ENCODE results near the gene LTO1.

- no peak for TF ChIP-seq POLR2A (IDR thresholded peaks at IDR 0.05)
- TF ChIP-seq, protein P1, sequence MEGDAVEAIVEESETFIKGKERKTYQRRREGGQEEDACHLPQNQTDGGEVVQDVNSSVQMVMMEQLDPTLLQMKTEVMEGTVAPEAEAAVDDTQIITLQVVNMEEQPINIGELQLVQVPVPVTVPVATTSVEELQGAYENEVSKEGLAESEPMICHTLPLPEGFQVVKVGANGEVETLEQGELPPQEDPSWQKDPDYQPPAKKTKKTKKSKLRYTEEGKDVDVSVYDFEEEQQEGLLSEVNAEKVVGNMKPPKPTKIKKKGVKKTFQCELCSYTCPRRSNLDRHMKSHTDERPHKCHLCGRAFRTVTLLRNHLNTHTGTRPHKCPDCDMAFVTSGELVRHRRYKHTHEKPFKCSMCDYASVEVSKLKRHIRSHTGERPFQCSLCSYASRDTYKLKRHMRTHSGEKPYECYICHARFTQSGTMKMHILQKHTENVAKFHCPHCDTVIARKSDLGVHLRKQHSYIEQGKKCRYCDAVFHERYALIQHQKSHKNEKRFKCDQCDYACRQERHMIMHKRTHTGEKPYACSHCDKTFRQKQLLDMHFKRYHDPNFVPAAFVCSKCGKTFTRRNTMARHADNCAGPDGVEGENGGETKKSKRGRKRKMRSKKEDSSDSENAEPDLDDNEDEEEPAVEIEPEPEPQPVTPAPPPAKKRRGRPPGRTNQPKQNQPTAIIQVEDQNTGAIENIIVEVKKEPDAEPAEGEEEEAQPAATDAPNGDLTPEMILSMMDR (IDR thresholded peaks at IDR 0.05) = no peak
These were observed 17.3 kb upstream of the LTO1 start for GRCh38 chr11:69692422-69692821.

All from lower leg skin (tissue), 3 donors.